ENCODE measurements around the gene RFC1.
"Not testable (repeated sequence)": the region's sequence is repeated elsewhere in the genome, so short reads cannot be mapped to it uniquely, and the experiment has no call there.

The RFC1 gene

GRCh38 chr4:39360611-39361010, 5.6 kb downstream of the RFC1 start:
- not testable (repeated sequence) for H3K9ac ChIP-seq (ENCODE audit: low read length in 5 of 5); H3K27me3 ChIP-seq (ENCODE audit: control insufficient read depth in 5 of 5, insufficient read depth in 4 of 5, low read length in 5 of 5); H3K27ac ChIP-seq (ENCODE audit: low read depth, low read length); H3K36me3 ChIP-seq (ENCODE audit: control insufficient read depth in 5 of 5, insufficient read depth in 5 of 5, low read length in 5 of 5); H3K9me3 ChIP-seq (ENCODE audit: control insufficient read depth in 5 of 5, low read length in 5 of 5); H3K4me3 ChIP-seq (ENCODE audit: low read depth in 1 of 5, low read length in 5 of 5)
- peaks cover 2 to 27% (median 16%) of the 10 kb centered on the region in 5 donors for H3K4me1 ChIP-seq (ENCODE audit: control insufficient read depth in 5 of 5, insufficient read depth in 5 of 5, low read length in 5 of 5)

GRCh38 chr4:39357002-39357401, 9.2 kb downstream of the RFC1 start:
- H3K27ac ChIP-seq (ENCODE audit: low read depth, low read length), result peak overlapping the region; percentile 16

GRCh38 chr4:39354254-39354552, 12.0 kb downstream of the RFC1 start:
- peak overlapping the region; percentile 84 for H3K27ac ChIP-seq (ENCODE audit: low read depth, low read length)

More at GRCh38 chr4:39357002-39357401, 9.2 kb downstream of the RFC1 start:
- Histone ChIP-seq H3K27me3 (ENCODE audit: control insufficient read depth in 5 of 5, insufficient read depth in 4 of 5, low read length in 5 of 5) (no peaks in the 10 kb centered on the region), H3K4me3 (ENCODE audit: low read depth in 1 of 5, low read length in 5 of 5) (no peak overlapping the region), H3K4me1 (ENCODE audit: control insufficient read depth in 5 of 5, insufficient read depth in 5 of 5, low read length in 5 of 5) (peaks cover 5 to 25% (median 18%) of the 10 kb centered on the region in 5 donors), H3K36me3 (ENCODE audit: control insufficient read depth in 5 of 5, insufficient read depth in 5 of 5, low read length in 5 of 5) (no peaks in the 10 kb centered on the region), H3K9ac (ENCODE audit: low read length in 5 of 5) (peak overlapping the region in 3 of 5 donors; percentile 1 to 14 (median 5)), H3K9me3 (ENCODE audit: control insufficient read depth in 5 of 5, low read length in 5 of 5) (no peaks in the 10 kb centered on the region)

DNA sequence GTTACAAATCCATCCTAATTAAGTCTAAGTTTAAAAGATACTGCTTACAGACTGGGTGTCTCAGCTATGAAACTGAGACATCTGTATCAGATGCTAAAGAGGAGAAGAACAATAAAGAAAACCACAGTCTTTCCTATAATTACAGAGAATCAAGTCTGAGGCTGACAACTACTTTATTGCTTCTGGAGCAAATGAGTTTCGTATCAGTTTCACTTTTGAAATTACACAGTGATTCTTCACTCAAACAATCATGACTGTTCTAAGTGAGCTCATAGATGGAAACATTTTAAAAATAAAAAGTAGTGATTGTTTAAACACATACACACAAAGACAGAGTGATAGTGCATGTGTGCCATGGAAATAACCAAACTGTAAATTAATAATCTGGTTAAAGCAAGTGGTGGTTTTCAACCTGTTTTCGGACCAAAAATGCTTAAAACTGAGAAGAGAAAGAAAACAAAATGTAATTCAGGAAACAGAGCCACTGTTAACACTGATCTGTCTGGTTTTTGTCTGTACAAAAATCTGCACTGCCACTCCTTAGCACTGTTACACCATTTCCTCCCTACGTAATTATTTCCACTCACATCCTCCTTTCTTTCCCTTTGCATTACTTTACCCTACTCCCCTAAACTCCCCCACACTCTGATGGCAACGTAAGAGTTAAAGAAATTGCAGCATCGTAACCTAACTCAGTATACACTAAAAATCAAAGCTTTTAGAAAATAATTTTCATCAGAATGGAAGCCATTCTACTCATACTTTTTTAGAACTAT, 12.5 kb downstream of the RFC1 start:
- Histone ChIP-seq H3K9ac (ENCODE audit: low read length in 5 of 5) (peak overlapping the region; percentile 58 to 97 (median 66)), H3K4me1 (ENCODE audit: control insufficient read depth in 5 of 5, insufficient read depth in 5 of 5, low read length in 5 of 5) (peaks cover 5 to 25% (median 18%) of the 10 kb centered on the region in 5 donors), H3K9me3 (ENCODE audit: control insufficient read depth in 5 of 5, low read length in 5 of 5) (no peaks in the 10 kb centered on the region), H3K27ac (ENCODE audit: low read depth, low read length) (peak overlapping the region; percentile 84), H3K36me3 (ENCODE audit: control insufficient read depth in 5 of 5, insufficient read depth in 5 of 5, low read length in 5 of 5) (peaks cover 0 to 20% (median 2%) of the 10 kb centered on the region in 5 donors), H3K4me3 (ENCODE audit: low read depth in 1 of 5, low read length in 5 of 5) (peak overlapping the region; percentile 49 to 68 (median 50)), H3K27me3 (ENCODE audit: control insufficient read depth in 5 of 5, insufficient read depth in 4 of 5, low read length in 5 of 5) (no peaks in the 10 kb centered on the region)

More at GRCh38 chr4:39354254-39354552, 12.0 kb downstream of the RFC1 start:
- H3K36me3 ChIP-seq (ENCODE audit: control insufficient read depth in 5 of 5, insufficient read depth in 5 of 5, low read length in 5 of 5), result peaks cover 0 to 16% (median 2%) of the 10 kb centered on the region in 5 donors
- H3K9me3 ChIP-seq (ENCODE audit: control insufficient read depth in 5 of 5, low read length in 5 of 5), result no peaks in the 10 kb centered on the region
- peak overlapping the region in 4 of 5 donors; percentile 49 to 68 (median 54) for H3K4me3 ChIP-seq (ENCODE audit: low read depth in 1 of 5, low read length in 5 of 5)
- H3K4me1 ChIP-seq (ENCODE audit: control insufficient read depth in 5 of 5, insufficient read depth in 5 of 5, low read length in 5 of 5), result peaks cover 5 to 25% (median 18%) of the 10 kb centered on the region in 5 donors
- no peaks in the 10 kb centered on the region for H3K27me3 ChIP-seq (ENCODE audit: control insufficient read depth in 5 of 5, insufficient read depth in 4 of 5, low read length in 5 of 5)
- peak overlapping the region; percentile 58 to 97 (median 66) for H3K9ac ChIP-seq (ENCODE audit: low read length in 5 of 5)

DNA sequence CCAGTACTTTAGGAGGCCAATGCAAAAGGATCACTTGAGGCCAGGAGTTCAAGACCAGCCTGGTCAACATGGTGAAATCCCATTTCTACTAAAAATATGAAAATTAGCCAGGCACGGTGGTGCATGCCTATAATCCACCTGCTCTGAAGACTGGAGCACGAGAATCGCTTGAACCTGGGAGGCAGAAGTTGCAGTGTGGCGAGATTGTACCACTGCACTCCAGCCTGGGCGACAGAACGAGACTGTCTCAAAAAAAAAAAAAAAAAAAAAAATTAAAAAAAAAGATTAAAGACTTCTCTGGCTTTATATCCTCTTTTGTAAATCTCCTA, 13.0 kb downstream of the RFC1 start:
- Histone ChIP-seq H3K4me1 (ENCODE audit: control insufficient read depth in 5 of 5, insufficient read depth in 5 of 5, low read length in 5 of 5) (peaks cover 5 to 25% (median 18%) of the 10 kb centered on the region in 5 donors), H3K36me3 (ENCODE audit: control insufficient read depth in 5 of 5, insufficient read depth in 5 of 5, low read length in 5 of 5) (peaks cover 0 to 20% (median 4%) of the 10 kb centered on the region in 5 donors), H3K27ac (ENCODE audit: low read depth, low read length) (peak overlapping the region; percentile 84), H3K9ac (ENCODE audit: low read length in 5 of 5) (peak overlapping the region; percentile 58 to 97 (median 66)), H3K4me3 (ENCODE audit: low read depth in 1 of 5, low read length in 5 of 5) (peak overlapping the region; percentile 49 to 68 (median 50))
- H3K9me3 ChIP-seq (ENCODE audit: control insufficient read depth in 5 of 5, low read length in 5 of 5); H3K27me3 ChIP-seq (ENCODE audit: control insufficient read depth in 5 of 5, insufficient read depth in 4 of 5, low read length in 5 of 5): not testable (repeated sequence)

DNA sequence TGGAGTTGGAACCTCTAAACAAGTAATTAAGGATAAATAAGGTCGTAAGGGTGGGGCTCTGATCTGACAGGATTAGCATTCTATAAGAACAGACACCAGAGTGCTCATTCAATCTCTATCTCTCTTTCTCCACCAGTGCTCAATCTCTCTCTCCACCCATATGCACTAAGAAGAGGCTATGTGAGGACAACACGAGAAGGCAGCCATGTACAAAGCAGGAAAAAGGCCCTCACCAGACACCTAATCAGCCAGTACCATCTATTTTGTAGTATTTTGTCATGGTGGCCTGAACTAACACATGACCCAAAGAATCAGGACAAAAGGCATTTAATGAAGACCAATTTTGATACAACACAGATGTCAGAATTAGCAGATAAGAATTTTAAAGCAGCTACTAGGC, 16.8 kb downstream of the RFC1 start:
- Histone ChIP-seq H3K27me3 (ENCODE audit: control insufficient read depth in 5 of 5, insufficient read depth in 4 of 5, low read length in 5 of 5) (no peaks in the 10 kb centered on the region), H3K9me3 (ENCODE audit: control insufficient read depth in 5 of 5, low read length in 5 of 5) (no peaks in the 10 kb centered on the region), H3K27ac (ENCODE audit: low read depth, low read length) (no peak overlapping the region), H3K4me1 (ENCODE audit: control insufficient read depth in 5 of 5, insufficient read depth in 5 of 5, low read length in 5 of 5) (peaks cover 5 to 17% (median 13%) of the 10 kb centered on the region in 5 donors), H3K36me3 (ENCODE audit: control insufficient read depth in 5 of 5, insufficient read depth in 5 of 5, low read length in 5 of 5) (peaks cover 0 to 20% (median 4%) of the 10 kb centered on the region in 5 donors), H3K9ac (ENCODE audit: low read length in 5 of 5) (no peak overlapping the region), H3K4me3 (ENCODE audit: low read depth in 1 of 5, low read length in 5 of 5) (no peak overlapping the region)

GRCh38 chr4:39348371-39349315, 17.5 kb downstream of the RFC1 start:
- Histone ChIP-seq H3K4me1 (ENCODE audit: control insufficient read depth in 5 of 5, insufficient read depth in 5 of 5, low read length in 5 of 5) (peaks cover 3 to 11% (median 7%) of the 10 kb centered on the region in 5 donors), H3K9me3 (ENCODE audit: control insufficient read depth in 5 of 5, low read length in 5 of 5) (no peaks in the 10 kb centered on the region), H3K27me3 (ENCODE audit: control insufficient read depth in 5 of 5, insufficient read depth in 4 of 5, low read length in 5 of 5) (no peaks in the 10 kb centered on the region), H3K4me3 (ENCODE audit: low read depth in 1 of 5, low read length in 5 of 5) (no peak overlapping the region), H3K9ac (ENCODE audit: low read length in 5 of 5) (no peak overlapping the region), H3K27ac (ENCODE audit: low read depth, low read length) (no peak overlapping the region), H3K36me3 (ENCODE audit: control insufficient read depth in 5 of 5, insufficient read depth in 5 of 5, low read length in 5 of 5) (peaks cover 0 to 20% (median 4%) of the 10 kb centered on the region in 5 donors)

DNA sequence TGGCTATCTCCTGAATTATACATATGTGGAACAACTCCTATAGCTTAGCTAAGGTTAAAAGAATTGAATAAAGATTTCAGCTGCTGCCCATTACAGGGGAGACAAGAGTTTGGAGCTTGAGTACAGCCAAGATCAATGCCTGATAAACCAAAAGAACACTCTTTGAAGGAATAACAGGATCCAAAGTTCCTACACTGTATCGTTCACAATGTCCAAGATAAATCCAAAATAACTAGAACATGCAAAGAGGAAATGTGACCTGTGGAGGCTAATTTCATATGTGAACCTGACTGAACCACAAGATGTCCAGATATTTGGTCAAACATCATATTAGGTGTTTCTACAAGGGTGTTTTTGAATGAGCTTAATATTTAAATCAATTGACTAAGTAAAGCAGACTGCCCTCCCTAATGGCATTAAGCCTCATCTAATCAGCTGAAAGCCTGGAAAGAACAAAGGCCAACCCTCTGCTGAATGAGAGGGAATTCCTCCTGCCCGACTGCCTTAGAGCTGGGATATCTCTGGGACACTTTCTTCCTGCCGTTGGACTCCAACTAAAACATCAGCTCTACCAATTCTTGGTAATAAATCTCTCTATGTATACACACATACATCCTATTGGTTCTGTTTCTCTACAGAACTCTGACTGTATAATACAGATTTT, 19.2 kb downstream of the RFC1 start:
- Histone ChIP-seq H3K4me1 (ENCODE audit: control insufficient read depth in 5 of 5, insufficient read depth in 5 of 5, low read length in 5 of 5) (no peaks in the 10 kb centered on the region), H3K4me3 (ENCODE audit: low read depth in 1 of 5, low read length in 5 of 5) (no peak overlapping the region), H3K9me3 (ENCODE audit: control insufficient read depth in 5 of 5, low read length in 5 of 5) (no peaks in the 10 kb centered on the region), H3K27ac (ENCODE audit: low read depth, low read length) (no peak overlapping the region), H3K9ac (ENCODE audit: low read length in 5 of 5) (no peak overlapping the region), H3K36me3 (ENCODE audit: control insufficient read depth in 5 of 5, insufficient read depth in 5 of 5, low read length in 5 of 5) (peaks cover 0 to 22% (median 4%) of the 10 kb centered on the region in 5 donors), H3K27me3 (ENCODE audit: control insufficient read depth in 5 of 5, insufficient read depth in 4 of 5, low read length in 5 of 5) (no peaks in the 10 kb centered on the region)

GRCh38 chr4:39342731-39343130, 23.4 kb downstream of the RFC1 start:
- Histone ChIP-seq H3K4me1 (ENCODE audit: control insufficient read depth in 5 of 5, insufficient read depth in 5 of 5, low read length in 5 of 5) (no peaks in the 10 kb centered on the region), H3K4me3 (ENCODE audit: low read depth in 1 of 5, low read length in 5 of 5) (no peak overlapping the region), H3K9ac (ENCODE audit: low read length in 5 of 5) (no peak overlapping the region), H3K36me3 (ENCODE audit: control insufficient read depth in 5 of 5, insufficient read depth in 5 of 5, low read length in 5 of 5) (peaks cover 0 to 7% (median 0%) of the 10 kb centered on the region in 5 donors), H3K27ac (ENCODE audit: low read depth, low read length) (no peak overlapping the region), H3K27me3 (ENCODE audit: control insufficient read depth in 5 of 5, insufficient read depth in 4 of 5, low read length in 5 of 5) (no peaks in the 10 kb centered on the region), H3K9me3 (ENCODE audit: control insufficient read depth in 5 of 5, low read length in 5 of 5) (no peaks in the 10 kb centered on the region)
